ENCODE data around the gene SLC25A13.

The SLC25A13 gene

GRCh38 chr7:96243241-96243640 lies 78.7 kb downstream of the SLC25A13 start:
- no peak for DNase-seq (ENCODE audit: low read depth in 2 of 2)

- DNase-seq (ENCODE audit: low read depth in 2 of 2), result no peak
These were observed 80.0 kb downstream of the SLC25A13 start for GRCh38 chr7:96241855-96242254.

- no peak for DNase-seq (ENCODE audit: low read depth in 2 of 2)
These were observed 82.7 kb downstream of the SLC25A13 start for GRCh38 chr7:96238976-96239766.

DNA sequence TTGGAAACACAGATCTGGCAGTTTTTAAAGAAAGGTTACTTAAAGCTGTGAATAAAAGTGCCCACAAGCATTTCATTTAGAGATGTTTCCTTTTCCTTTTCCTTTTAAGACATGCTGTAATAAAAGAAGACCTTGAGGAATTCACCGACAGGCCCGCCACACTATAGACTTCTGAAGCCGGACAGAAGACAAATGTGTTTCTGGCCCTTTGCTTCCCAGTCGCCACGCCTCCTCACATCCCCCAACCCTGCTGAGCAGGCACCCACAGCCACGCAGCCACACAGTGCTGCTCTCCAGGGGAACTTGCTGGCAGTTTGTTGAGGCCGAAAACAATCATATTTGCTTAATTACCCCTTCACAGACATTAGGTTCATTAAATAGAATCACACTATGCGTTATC lies 83.4 kb downstream of the SLC25A13 start:
- DNase-seq (ENCODE audit: low read depth in 2 of 2), result no peak

DNA sequence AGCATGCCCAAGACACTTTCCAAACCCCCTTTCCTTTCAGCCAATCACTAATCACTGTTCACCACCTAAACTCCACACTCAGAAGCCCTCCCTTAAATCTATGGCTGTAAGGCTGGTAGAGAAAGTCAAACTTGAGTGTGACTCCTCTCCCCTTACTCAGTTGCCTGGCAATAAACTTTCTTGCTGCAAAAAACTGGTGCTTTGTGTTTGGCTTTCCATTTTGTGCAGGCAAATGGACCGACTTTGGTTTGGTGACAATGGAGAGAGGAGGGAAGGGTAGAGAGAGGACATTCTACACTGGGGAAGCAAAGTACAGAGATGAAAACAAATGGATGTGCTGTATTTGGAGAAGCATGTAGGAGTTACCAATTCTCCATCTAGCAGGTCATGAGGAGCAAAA lies 84.9 kb downstream of the SLC25A13 start:
- DNase-seq (ENCODE audit: low read depth in 2 of 2), result no peak

DNA sequence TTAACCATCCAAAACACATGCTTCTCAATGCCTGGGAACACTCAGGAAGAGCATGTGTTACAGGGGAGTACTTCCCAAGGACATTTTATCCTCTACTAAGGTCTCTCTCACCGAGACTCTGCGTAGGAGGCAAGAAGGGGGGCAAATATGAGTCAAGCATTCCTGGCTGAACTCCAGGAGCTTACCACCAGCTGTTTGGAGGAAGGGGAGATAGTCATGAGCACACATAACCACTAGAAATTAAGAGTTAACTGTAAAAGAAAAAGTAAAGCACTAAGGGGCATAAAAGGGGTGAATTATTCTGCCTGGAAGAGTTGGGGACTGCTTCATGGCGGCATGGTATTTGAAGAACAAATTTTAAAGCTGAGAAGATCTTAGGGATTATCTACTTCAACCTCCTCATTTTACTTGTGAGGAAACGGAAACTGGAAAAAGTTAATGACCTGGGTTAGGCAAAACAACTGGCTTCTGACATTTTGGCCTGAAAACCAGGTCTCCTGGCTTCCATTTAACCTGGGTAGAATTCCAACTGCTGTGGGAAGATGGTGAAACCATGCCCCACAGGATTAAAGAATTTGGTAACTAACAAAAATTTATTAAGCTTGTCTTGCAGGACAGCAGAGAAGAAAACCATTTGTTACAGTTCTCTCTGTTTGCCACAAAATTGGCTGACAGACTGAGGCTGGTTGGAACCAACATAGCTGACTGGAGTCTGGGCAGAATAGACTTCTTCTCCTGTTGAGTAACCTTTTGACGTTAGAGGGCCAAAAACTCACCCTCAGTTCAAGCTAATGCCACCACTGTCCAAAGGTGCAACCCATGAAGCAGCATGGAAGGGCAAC lies 85.5 kb downstream of the SLC25A13 start:
- DNase-seq (ENCODE audit: low read depth in 2 of 2), result no peak

DNA sequence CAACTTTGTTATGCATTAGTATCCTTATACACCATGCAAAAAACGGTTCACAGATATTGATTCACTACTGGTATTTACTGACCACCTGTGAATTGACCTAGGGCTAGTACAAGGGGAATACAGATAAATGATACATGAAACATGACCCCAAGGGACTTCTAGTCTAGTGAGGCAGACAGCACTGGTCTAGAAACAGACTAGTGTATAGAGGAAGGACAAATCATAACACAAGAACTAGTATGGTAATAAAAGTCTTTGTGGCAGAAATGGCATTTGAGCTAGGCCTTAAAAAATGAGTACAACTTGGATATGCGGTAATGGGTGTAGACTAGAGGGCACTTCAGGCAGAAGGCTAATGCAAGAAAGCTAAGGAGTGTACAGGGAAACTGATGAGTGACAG lies 86.6 kb downstream of the SLC25A13 start:
- DNase-seq (ENCODE audit: low read depth in 2 of 2), result no peak

DNA sequence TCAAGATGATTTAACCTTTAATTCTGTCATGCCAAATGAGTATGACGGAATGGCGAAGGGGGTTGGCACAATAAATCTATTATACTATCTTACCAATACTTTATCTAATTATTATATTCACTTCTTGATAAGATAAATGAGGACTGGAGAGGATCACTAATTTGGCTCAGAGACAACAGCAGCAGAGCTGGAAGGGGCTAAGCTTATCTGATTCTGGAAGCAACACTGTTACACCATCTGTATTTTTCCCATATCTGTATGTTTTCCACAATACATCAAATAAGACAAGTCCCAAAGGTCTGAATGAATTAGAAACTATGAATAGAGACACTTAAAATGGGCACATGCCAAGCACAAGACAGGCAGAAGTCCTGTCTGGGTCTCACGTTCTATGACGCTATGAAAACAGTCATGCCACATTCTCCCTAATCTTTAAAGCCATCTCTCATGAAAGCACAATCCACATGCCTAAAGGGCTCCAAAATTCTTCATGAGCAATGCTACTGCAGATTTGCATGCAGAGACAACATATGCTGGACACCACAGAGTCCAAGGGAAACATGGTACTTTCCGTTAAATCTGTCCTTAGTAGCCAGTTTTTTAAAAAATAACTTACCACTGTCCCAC lies 88.3 kb downstream of the SLC25A13 start:
- no peak for DNase-seq (ENCODE audit: low read depth in 2 of 2)

GRCh38 chr7:96233084-96233483 lies 88.8 kb downstream of the SLC25A13 start:
- no peak for DNase-seq (ENCODE audit: low read depth in 2 of 2)

GRCh38 chr7:96228760-96229159 lies 93.1 kb downstream of the SLC25A13 start:
- no peak for DNase-seq (ENCODE audit: low read depth in 2 of 2)

- no peak for DNase-seq (ENCODE audit: low read depth in 2 of 2)
These were observed 96.6 kb downstream of the SLC25A13 start for GRCh38 chr7:96225251-96225650.

GRCh38 chr7:96224685-96225084 lies 97.2 kb downstream of the SLC25A13 start:
- no peak for DNase-seq (ENCODE audit: low read depth in 2 of 2)

DNA sequence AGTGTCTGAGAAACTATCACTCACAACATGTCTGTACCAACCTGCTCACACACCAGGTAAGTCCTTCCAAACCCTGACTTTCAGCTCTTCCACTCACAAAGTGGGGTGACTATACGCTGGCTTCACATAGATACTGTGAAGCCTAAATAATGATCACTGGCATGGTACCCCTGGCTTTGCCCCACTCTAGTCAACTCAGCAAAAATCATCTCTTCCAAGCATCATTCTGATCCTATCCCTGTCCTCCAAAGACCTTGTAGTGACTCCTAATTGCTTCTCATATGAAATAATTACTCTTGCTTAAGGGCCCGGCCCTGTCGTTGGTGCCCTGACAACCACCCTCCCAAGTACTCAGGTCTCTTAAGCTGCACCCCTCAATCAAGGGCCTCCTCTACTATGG lies 97.8 kb downstream of the SLC25A13 start:
- no peak for DNase-seq (ENCODE audit: low read depth in 2 of 2)

DNA sequence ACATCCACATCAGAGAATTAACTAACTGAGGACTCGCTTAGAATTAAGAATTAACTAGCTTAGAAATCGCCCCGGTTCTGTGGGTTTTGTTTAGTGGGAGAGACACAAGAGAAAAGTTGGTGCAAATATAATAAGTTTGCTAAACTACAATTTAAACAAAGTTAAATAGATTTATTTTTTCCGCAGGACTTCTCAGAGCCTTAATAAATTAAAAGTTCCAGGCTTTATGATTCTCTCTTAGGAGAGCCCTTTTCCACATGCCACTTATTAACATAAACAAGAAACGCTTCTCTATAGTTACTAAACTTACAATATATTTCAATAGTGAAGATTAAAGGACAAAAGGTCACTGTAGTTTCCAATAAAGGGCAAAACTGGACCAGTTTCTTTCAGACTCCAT lies 100.0 kb downstream of the SLC25A13 start:
- DNase-seq (ENCODE audit: low read depth in 2 of 2), result no peak

DNA sequence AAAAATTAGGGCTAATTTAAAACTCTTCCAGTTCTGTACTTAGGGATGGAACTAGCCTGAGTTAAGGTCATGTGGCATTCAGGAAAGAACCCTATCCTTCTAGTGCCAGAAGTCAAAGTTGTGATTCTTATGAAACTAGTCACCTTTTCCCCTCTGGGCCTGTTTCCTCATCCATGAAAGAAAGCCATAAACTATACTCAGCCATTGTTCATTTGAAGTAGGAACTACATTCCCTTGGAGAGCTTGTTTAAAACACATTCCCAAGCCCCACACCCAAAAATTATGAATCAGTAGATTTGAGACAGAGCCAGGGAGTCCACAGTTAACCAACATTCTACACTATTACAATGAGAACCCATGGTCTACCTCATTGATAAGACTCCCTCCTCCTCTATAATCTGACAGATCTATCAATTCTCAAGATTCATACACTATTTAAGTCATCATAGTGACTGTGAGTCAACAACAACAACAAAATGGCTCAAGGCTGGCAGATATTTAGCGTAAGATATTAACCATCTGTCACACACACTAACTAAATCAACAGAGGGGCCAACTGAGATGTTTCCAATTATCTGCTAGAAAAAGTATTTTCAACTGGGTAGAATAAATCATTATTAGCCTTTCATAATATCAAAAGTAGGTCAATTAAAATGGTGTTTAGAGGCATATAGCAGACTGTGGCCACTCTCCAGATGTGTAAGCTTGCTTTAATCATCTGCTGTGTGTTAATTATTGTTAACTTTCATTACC lies 102.3 kb downstream of the SLC25A13 start:
- no peak for DNase-seq (ENCODE audit: low read depth in 2 of 2)

DNA sequence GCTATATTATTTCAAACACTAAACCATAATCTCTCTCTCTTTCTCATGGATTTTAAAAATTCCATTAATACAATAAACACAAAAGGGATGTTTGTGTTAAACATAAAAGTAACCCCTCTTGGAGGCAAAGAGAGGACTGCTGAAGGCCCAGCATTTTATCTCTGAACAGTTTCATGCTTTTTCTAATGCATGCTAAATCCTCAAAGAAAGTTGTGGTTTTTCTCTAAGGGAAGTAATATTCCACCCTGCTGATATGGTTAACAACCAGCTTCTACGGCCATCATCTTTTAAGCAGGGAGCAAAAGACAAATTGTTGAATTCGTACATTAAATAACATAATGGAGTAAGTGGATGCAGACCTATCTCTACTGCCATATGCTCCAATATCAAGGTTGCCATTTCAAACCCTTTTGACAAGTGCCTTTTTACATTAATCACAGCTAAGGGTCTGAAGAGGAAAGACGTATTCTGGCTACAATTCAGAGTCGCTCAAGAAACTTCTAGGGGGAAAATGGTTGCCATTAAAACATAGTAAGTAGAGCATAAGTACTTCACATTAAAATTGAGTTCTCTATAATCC lies 103.1 kb downstream of the SLC25A13 start:
- no peak for DNase-seq (ENCODE audit: low read depth in 2 of 2)

GRCh38 chr7:96217147-96217546 lies 104.8 kb downstream of the SLC25A13 start:
- DNase-seq (ENCODE audit: low read depth in 2 of 2), result no peak

DNA sequence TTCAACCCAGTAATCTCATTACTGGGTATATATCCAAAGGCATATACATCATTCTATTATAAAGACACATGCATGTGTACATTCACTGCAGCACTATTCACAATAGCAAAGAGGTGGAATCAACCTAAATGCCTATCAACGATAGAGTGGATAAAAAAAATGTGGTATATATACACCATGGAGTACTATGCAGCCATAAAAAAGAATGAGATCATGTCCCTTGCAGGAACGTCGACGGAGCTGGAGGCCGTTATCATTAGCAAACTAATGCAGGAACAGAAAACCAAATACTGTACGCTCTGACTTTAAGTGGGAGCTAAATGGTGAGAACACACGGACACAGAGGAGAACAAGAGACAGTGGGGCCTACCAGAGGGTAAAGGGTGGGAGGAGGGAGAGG lies 105.5 kb downstream of the SLC25A13 start:
- DNase-seq (ENCODE audit: low read depth in 2 of 2), result no peak

DNA sequence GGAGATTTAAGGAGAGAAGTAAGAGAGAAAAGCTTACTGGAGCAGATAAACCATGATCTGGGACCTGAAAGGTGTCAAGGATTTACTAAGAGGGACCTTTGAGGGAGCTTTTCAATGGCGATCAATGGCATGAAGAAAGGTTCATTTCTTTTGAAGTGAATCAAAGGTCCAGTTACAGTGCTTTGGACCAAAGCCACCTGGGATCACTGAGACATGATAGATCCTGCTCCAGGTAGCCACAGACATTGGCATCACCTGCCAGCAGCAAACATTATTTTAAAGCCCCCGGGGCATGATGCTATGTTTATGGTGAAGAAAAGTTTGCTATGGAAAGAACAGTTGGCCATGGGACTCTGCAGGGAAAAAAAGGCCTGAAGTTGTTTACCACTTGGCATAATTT lies 109.4 kb downstream of the SLC25A13 start:
- no peak for DNase-seq (ENCODE audit: low read depth in 2 of 2)

- no peak for DNase-seq (ENCODE audit: low read depth in 2 of 2)
These were observed 109.9 kb downstream of the SLC25A13 start for GRCh38 chr7:96211954-96212353.

GRCh38 chr7:96205665-96206064 lies 116.2 kb downstream of the SLC25A13 start:
- no peak for DNase-seq (ENCODE audit: low read depth in 2 of 2)

DNA sequence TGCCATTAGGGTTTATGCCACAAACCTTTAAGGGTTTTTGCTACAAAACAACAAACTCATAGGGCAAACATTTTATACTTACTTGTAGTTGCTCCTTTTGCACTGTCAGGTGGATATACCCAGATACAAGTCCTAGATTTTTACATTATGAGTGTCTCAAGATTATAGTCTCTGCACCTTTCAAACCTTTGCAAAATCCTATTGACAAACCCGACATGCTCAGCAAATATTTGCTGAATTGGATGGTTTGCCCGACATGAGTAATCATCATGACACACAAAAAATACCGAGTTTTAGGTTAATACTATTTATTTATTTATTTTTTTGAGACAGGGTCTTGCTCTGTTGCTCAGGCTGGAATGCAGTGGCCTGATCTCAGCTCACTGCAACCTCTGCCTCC lies 117.3 kb downstream of the SLC25A13 start:
- DNase-seq (ENCODE audit: low read depth in 2 of 2), result no peak
